HPDE6-E6E7 (cell line): Measurements from ENCODE around the gene PLEKHS1.

Experiments used
- DNase-seq: peaks from one replicate; pipeline ENCODE4 v3.0.0; 2011; ENCODE audit warnings: missing footprints; ENCODE audit errors: extremely low spot score

Gene PLEKHS1

GRCh38 chr10:113751181-113751732, at the start of gene PLEKHS1:
Gene PLEKHS1, plus strand, starts transcription at chr10:113751682. Its CDS starts 3,596 bp downstream, at chr10:113755278.
- DNase-seq, result no peak

DNA sequence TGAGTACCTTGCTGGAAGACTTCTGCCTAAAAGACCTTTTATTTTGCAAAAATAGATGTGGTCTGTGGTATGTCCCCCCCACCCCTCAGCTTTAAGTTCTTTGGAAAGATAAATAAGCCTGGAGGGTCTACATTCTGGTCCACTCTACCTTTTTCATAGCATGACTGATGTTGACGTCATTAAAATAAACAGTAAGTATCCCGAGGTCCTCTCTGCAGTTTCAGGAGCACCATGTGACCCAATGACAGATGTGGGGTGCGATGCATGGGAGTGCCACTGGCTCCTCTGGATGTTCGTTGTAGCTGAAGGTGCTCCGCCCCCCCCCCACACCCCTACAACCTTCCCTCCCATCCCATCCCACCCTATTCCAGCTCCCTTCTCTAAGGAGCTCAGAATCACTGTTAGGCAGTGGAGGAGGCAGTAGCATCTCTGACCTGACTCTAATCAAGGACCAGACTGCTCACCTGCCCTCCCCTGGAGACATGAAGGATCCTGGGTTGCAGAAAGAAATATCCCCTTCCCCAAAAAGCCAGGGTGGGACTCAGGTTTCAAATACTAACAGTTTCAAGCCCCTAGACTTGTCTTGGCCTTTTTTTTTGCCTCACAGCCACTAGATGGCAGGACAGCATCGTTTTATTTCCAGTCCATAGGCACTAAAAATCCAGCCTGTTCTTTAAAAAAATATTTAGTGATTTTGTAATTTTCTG, 46.7 kb upstream of the PLEKHS1 start:
- DNase-seq, result no peak

DNA sequence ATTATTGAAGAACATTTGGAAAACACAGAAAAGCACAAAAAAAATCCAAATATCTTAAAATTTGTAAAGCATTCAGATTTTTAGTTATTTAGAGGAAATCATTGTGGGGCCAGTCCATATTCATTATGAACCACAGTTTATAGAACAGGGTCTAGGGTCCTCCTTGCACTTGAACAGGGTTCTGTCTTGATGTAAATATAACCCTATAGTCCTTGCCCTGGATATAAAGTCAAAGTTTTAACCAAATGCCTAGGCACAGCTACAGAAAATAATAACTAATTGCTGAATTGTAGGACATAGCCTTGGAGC, 46.2 kb upstream of the PLEKHS1 start:
- DNase-seq, result no peak

DNA sequence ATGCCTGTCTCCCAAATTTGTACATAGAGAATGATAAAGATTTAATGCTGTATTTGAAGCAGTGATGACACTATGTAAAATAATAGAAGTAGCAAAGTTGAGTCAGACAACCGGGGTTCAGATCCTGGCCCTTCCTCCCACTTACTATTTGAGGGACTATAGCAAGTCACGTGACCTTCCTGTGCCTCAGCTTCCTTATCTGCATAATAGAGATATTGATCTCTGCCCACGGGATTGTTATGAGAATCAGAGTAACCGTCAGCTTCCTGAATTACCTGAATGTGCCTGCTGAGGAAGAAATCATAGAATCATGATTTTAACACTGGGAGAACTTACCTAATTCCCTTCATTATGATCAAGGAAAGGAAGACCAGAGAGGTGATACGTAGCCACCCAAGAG, 44.9 kb upstream of the PLEKHS1 start:
- no peak for DNase-seq

- DNase-seq, result no peak
Observed at GRCh38 chr10:113708640-113709039, 42.8 kb upstream of the PLEKHS1 start.

- DNase-seq, result no peak
Observed at GRCh38 chr10:113709221-113709838, 42.2 kb upstream of the PLEKHS1 start.

DNA sequence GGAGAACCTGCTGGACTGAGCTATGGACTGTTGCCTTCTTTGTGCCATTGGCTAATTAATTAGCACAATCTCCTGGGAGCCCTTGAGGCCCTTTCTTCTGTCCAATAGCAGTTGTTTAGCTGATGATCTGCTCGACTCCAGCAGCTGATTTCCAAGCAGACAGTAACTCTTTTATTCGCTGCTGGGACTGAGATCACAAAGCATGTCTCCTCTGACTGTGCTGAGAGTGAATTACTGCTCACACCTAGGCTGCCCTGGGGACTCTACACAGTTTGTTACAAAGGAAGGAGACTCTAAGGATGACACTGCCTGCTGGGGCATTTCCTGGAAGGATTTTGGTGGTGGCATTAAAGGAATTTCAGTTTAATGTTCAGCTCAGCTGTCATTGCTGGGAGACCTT, 40.3 kb upstream of the PLEKHS1 start:
- DNase-seq, result no peak

- no peak for DNase-seq
Observed at GRCh38 chr10:113712024-113712423, 39.5 kb upstream of the PLEKHS1 start.

- no peak for DNase-seq
Observed at GRCh38 chr10:113712755-113713639, 38.5 kb upstream of the PLEKHS1 start.

GRCh38 chr10:113713640-113713982, 37.9 kb upstream of the PLEKHS1 start:
- DNase-seq, result no peak

DNA sequence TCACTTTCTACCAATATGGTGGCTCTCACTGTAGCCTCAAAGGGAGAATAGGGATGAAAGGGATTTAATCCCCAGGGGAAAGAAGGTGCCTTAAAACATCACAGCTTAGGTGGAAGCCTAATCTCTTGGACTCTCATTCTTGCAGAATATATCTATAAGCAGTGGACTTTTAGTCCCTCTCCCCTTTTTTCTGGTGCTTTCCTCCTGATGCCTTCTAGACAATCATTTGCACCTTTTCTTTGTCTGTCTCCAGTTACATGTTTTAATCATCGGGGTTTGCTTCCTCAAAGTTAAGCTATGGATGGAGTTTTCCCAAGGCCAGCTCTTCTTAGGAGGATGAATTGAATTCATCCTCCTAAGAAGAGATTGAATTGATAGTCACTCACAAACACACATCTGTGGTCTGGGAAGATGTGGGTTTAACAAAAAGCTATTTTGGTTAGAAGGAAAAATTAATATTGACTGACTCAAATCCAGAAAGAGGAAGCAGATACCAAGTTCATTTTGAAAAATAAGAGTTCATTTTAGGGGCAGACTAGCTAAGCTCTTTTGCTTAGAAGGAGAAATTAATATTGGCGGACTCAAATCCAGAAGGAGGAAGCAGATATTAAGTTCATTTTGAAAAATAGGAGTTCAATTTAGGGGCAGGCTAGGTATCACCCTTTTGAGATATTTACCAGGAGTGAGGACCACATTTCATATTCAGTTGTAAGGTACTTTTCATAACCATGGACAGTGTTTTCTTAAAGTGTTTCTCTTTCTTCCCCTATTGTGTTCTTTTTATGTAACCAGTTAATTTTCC, 35.2 kb upstream of the PLEKHS1 start:
- no peak for DNase-seq

- DNase-seq, result no peak
Observed at GRCh38 chr10:113718969-113719822, 32.3 kb upstream of the PLEKHS1 start.

DNA sequence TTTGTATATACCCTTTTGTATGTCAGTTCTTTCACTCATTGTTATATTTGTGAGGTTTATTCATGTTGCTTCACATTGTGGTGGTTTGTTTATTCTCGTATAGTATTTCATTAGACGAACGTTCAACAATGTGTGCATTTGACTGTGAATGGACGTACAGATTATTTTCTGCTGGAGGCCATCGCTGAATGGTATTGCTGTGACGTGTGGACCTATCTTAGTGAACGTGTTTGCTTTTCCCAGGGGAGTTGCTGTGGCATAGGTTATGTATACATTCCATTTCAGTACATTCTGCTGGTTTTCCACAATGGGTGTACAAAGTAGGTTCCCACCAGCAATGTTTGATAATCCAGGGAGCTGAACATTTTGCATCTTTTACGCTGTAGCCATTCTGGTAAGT, 31.1 kb upstream of the PLEKHS1 start:
- DNase-seq, result no peak

DNA sequence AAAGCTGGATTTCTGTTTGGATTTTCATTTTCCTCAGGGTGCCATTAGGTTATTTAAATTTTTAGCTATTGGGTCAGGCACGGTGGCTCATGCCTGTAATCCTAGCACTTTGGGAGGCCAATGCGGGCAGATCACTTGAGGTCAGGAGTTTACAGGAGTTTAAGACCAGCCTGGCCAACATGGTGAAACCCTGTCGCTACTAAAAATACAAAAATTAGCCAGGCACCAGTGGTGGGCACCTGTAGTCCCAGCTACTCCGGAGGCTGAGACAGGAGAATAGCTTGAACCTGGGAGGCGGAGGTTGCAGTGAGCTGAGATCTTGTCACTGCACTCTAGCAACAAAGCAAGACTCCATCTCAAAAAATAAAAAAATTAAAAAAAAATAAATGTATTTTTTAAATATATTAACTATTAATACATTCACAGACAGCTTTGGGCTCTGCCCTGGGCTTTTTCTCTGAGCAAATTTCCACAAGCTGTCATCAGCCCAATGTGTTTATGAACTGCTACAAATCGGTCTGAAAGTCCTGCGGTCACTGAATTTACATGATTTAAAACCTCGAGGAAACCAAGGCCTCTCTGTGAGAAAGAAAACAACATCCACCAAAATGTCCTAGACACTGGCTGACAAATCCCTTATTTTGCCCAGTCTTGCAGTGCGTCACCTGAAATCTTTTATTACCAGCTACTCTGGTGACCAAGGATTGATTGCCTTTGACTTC, 19.2 kb upstream of the PLEKHS1 start:
- no peak for DNase-seq

DNA sequence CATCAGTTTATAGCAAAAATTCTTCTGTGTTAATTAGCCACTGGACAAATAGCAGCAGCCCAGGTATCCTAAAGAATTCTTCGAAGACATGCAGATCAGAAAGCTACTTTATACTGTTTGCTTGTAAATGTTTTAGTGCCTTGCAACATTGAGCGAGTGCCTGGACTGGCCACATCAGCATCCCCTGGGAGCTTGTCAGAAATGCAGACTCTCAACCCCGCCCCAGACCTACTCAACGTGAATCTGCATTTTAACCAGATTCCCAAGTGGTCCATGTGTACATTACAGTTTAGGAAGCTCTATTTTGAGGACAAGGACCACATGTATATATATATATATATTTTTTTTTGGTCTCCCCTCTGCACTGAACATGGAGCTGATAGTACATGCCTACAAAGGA, 18.5 kb upstream of the PLEKHS1 start:
- DNase-seq, result no peak

- DNase-seq, result no peak
Observed at GRCh38 chr10:113733635-113734034, 17.8 kb upstream of the PLEKHS1 start.

DNA sequence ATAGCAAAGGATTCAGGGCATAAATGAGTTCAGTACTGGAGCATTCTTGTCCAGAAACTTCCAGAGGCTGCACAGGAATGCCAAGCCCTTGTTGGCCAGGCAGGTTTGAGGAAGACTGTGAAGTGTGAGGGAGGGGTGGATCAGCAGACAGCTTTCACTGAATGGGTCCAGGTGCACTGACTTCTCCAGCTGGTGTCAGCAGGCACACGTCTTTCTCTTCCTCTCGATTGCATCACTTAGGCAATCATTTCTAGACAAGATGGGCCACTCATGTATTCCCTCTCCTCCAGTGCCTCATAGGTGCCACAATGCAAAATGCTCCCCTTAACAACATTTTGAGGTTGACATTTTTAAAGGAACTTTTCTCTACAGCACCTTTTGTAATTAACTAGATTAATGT, 15.6 kb upstream of the PLEKHS1 start:
- no peak for DNase-seq

DNA sequence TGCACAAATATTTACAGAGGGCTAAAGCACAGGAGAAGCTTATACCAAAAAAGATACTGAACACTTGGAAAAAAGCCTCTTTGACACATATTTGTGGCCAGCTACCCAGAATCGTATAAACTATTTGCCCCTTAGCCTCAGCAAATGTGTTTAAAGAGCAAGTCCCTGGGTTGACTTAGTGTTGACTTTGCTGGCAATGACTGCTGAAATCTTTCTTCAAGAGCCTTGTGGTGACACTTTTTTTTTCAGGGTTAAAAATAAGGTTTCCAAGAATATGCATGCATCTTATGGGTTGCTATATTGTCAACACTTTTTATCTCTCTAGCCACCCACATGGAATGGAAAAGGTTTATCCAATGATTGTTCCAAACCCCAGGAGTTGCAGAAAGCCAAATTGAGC, 14.9 kb upstream of the PLEKHS1 start:
- no peak for DNase-seq

- DNase-seq, result no peak
Observed at GRCh38 chr10:113739031-113739430, 12.5 kb upstream of the PLEKHS1 start.

- no peak for DNase-seq
Observed at GRCh38 chr10:113739577-113739976, 11.9 kb upstream of the PLEKHS1 start.
